Caco-2 (cell line): ENCODE data around the gene MEF2D. TPM values are rescaled to one million over a fixed set of nuclear protein-coding genes. Genes with fewer than 3 reads are reported as not detected.

ENCODE experiments used
- BruUV-seq: library from RNA; stranded (reverse); fragments of 400-500 nt; replicated peaks from 2 replicates; lab custom pipeline; 2021; lab: Mats Ljungman, UMichigan
- CTCF ChIA-PET: fragments of 300-600 bp; sonication (Branson Sonifier 250); formaldehyde crosslinking; loops from one replicate; lab custom pipeline; 2022; ENCODE audit warnings: antibody characterized with exemption; lab: Charles Lee
- POLR2A ChIA-PET: fragments of 300-600 bp; sonication (Branson Sonifier 250); formaldehyde crosslinking; loops from one replicate; lab custom pipeline; 2022; ENCODE audit warnings: antibody characterized with exemption; lab: Charles Lee
- DNase-seq, 2 experiments: peaks; one replicate each; pipeline versions ENCODE4 v3.0.0 to v3.0.0-alpha.2; 2020 to 2022
- H3K27me3 ChIP-seq: replicated peaks from 2 replicates; pipeline ENCODE4 v1.6.0; 2011; ENCODE audit warnings: low read length; ENCODE audit not compliant: control insufficient read depth, insufficient read depth
- H3K36me3 ChIP-seq: 2 replicates; pipeline ENCODE4 v1.5.1; 2011; ENCODE audit warnings: low read length; ENCODE audit not compliant: control insufficient read depth, insufficient read depth
- H3K4me1 ChIP-seq: fragments of 250-450 bp; sonication (Bioruptor Pico); 2 replicates; pipeline ENCODE4 v1.5.1; 2020; ENCODE audit warnings: mild to moderate bottlenecking
- H3K4me3 ChIP-seq: 2 replicates; pipeline ENCODE4 v1.5.1; 2011; ENCODE audit warnings: low read depth, mild to moderate bottlenecking, control low read depth, low read length
- H3K9me3 ChIP-seq: fragments of 250-450 bp; sonication (Bioruptor Pico); 2 replicates; pipeline ENCODE4 v1.5.1; 2020; ENCODE audit warnings: mild to moderate bottlenecking, moderate library complexity
- H3K27ac Mint-ChIP-seq: one replicate; pipeline ENCODE4 v1.8.0; 2022; ENCODE audit warnings: mixed read lengths; ENCODE audit not compliant: unreplicated experiment
- H3K27me3 Mint-ChIP-seq: one replicate; pipeline ENCODE4 v1.8.0; 2022; ENCODE audit warnings: mixed read lengths; ENCODE audit not compliant: insufficient read depth, unreplicated experiment
- H3K36me3 Mint-ChIP-seq: one replicate; pipeline ENCODE4 v1.8.0; 2022; ENCODE audit warnings: mild to moderate bottlenecking, mixed read lengths; ENCODE audit not compliant: insufficient read depth, unreplicated experiment
- H3K4me1 Mint-ChIP-seq: one replicate; pipeline ENCODE4 v1.8.0; 2022; ENCODE audit warnings: low read depth, mixed read lengths; ENCODE audit not compliant: unreplicated experiment
- H3K4me3 Mint-ChIP-seq: one replicate; pipeline ENCODE4 v1.8.0; 2022; ENCODE audit warnings: mild to moderate bottlenecking, moderate library complexity, mixed read lengths; ENCODE audit not compliant: unreplicated experiment
- H3K9me3 Mint-ChIP-seq: one replicate; pipeline ENCODE4 v1.8.0; 2022; ENCODE audit warnings: mixed read lengths; ENCODE audit not compliant: unreplicated experiment
- intact Hi-C: fragments of 100-400 bp; cut with micrococcal nuclease; formaldehyde crosslinking; loops from one replicate; pipeline ENCODE4 v1.10.0; 2022; ENCODE audit not compliant: unreplicated experiment
- total RNA-seq: library from RNA; stranded (reverse); gene quantifications from 2 replicates; pipeline ENCODE4 v1.2.3, GENCODE V29; 2022
- TF ChIP-seq, protein P1 (sequence below), 2 experiments: fragments of 200-600 bp in 1 of 2; IDR thresholded peaks; 1 replicate in 1 of 2; 2 replicates in 1 of 2; pipeline versions ENCODE4 v1.5.1 to v1.8.0; 2011 to 2022; ENCODE audit warnings: antibody characterized with exemption in 1 of 2, control low read depth in 1 of 2, inconsistent platforms in 1 of 2, low read depth in 1 of 2, low read length in 1 of 2, mild to moderate bottlenecking in 1 of 2, moderate library complexity in 1 of 2; ENCODE audit not compliant: insufficient read depth in 1 of 2, severe bottlenecking in 1 of 2, unreplicated experiment in 1 of 2

Gene MEF2D
- total RNA-seq, 1 experiment from 2014 or later: 18.6 TPM

DNA sequence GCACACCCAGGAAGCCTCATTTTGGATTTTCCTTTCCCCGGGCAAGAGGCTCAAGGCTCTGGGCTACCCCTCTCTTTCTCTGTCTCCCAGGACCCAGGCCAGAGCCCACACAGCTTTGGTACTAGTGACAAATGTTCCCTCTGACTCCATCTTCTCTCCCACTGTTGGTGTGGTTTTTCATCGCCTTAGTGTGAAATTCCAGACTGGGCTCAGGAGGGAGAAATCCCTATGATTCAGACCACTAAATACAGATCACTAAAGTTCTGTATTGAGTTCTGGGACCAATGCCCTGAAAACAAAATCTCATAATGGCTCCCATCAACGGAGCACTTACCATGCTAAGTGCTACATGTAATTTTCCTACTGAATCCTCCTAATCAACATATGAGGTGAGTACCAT is 45.7 kb upstream of the MEF2D start:
- Histone ChIP-seq H3K4me3 (no peak overlapping the region), H3K36me3 (peaks cover 2% of the 10 kb centered on the region), H3K9me3 (no peaks in the 10 kb centered on the region), H3K4me1 (peaks cover 5% of the 10 kb centered on the region; the same call in 1 of the 2 replicates), H3K27me3 (no peaks in the 10 kb centered on the region)
- H3K27ac Mint-ChIP-seq: no peak overlapping the region
- H3K4me1 Mint-ChIP-seq: peaks cover 16% of the 10 kb centered on the region
- no peak for DNase-seq
- no peak overlapping the region for H3K4me3 Mint-ChIP-seq
- intact Hi-C loops: no loop called here
- H3K36me3 Mint-ChIP-seq: peaks cover 20% of the 10 kb centered on the region
- TF ChIP-seq, protein P1, sequence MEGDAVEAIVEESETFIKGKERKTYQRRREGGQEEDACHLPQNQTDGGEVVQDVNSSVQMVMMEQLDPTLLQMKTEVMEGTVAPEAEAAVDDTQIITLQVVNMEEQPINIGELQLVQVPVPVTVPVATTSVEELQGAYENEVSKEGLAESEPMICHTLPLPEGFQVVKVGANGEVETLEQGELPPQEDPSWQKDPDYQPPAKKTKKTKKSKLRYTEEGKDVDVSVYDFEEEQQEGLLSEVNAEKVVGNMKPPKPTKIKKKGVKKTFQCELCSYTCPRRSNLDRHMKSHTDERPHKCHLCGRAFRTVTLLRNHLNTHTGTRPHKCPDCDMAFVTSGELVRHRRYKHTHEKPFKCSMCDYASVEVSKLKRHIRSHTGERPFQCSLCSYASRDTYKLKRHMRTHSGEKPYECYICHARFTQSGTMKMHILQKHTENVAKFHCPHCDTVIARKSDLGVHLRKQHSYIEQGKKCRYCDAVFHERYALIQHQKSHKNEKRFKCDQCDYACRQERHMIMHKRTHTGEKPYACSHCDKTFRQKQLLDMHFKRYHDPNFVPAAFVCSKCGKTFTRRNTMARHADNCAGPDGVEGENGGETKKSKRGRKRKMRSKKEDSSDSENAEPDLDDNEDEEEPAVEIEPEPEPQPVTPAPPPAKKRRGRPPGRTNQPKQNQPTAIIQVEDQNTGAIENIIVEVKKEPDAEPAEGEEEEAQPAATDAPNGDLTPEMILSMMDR (IDR thresholded peaks at IDR 0.05; ENCODE audit: insufficient read depth in 1 of 2, low read depth in 1 of 2, low read length in 1 of 2, severe bottlenecking in 1 of 2, unreplicated experiment in 1 of 2): no peak
- no TSS peak for BruUV-seq
- H3K9me3 Mint-ChIP-seq: no peaks in the 10 kb centered on the region
- ChIA-PET POLR2A (no interaction called here), CTCF (interaction anchor here (0.6 kb wide), 1 partner anchor 62 kb away, joined by 3 read pairs; no protein-coding TSS in a partner anchor)
- no peaks in the 10 kb centered on the region for H3K27me3 Mint-ChIP-seq

DNA sequence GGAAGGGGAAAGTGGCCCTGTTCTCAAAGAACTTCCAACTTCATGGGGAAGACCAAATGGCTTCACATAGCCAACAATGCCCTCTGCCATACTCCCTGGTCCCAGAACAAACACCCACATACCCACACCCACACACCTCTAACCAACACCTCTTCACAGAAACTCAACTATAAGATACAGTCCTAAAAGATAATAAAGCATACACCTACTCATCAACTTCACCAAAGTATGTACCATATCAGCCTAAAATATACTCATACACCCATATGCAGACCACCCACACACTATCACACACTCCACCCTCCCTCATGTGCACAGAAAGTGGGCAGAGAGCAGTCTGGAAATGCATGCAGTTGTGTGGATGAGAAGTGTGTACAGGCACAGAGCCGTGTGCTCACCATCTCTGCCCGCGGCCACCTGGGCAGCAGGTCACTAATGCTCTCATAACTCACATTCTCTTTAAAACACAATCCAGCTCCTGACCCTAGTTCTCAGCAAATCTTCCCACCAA is 44.1 kb upstream of the MEF2D start:
- BruUV-seq: no TSS peak
- no peak overlapping the region for H3K4me3 ChIP-seq
- DNase-seq: no peak
- Mint-ChIP-seq H3K4me3 (no peak overlapping the region), H3K9me3 (no peaks in the 10 kb centered on the region), H3K27ac (no peak overlapping the region), H3K36me3 (peaks cover 14% of the 10 kb centered on the region), H3K27me3 (no peaks in the 10 kb centered on the region), H3K4me1 (peaks cover 16% of the 10 kb centered on the region)
- peaks cover 2% of the 10 kb centered on the region for H3K36me3 ChIP-seq
- ChIA-PET CTCF (no interaction called here), POLR2A (no interaction called here)
- no peaks in the 10 kb centered on the region for H3K9me3 ChIP-seq
- intact Hi-C loops: no loop called here
- no peaks in the 10 kb centered on the region for H3K27me3 ChIP-seq
- H3K4me1 ChIP-seq: peaks cover 5% of the 10 kb centered on the region; the same call in 1 of the 2 replicates
- TF ChIP-seq, protein P1 (IDR thresholded peaks at IDR 0.05; ENCODE audit: insufficient read depth in 1 of 2, low read depth in 1 of 2, low read length in 1 of 2, severe bottlenecking in 1 of 2, unreplicated experiment in 1 of 2): no peak

DNA sequence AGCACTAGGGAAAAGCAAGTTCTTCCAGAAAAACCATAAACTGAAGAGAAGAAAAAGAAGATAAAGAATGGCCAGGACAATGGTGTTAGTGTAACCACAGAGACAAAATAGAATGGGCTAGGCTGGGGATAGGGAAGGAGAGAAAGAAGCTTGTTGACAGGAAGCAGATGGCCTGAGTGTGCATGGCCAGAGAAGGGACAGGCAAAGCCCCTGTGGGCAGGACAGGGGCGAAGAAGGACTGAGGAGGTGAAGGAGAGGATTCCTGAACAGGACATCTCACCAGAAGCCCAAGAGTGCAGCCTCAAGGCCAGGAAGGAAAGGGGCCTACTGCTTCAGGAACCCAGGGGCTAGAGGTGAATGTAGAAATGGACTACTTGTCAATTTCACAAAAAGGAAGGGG is 42.5 kb upstream of the MEF2D start:
- TF ChIP-seq, protein P1 (IDR thresholded peaks at IDR 0.05; ENCODE audit: insufficient read depth in 1 of 2, low read depth in 1 of 2, low read length in 1 of 2, severe bottlenecking in 1 of 2, unreplicated experiment in 1 of 2): no peak
- intact Hi-C loops: loop anchor here (2.0 kb wide), 1 partner anchor 38 kb away; no protein-coding TSS in a partner anchor
- no peaks in the 10 kb centered on the region; the same call in none of the 2 replicates for H3K36me3 ChIP-seq
- H3K27me3 Mint-ChIP-seq: no peaks in the 10 kb centered on the region
- CTCF ChIA-PET: interaction anchor here (1.0 to 1.5 kb wide), 2 partner anchors 42 to 86 kb away, joined by 3 to 4 read pairs; no protein-coding TSS in a partner anchor
- DNase-seq: peak in 1 of 2 experiments; percentile 23
- peak overlapping the region; percentile 80 for H3K27ac Mint-ChIP-seq
- POLR2A ChIA-PET: interaction anchor here (0.7 kb wide), 2 partner anchors 48 to 145 kb away, joined by 3 read pairs; partner anchors contain the start of gene NAXE
- H3K27me3 ChIP-seq: no peaks in the 10 kb centered on the region
- no peaks in the 10 kb centered on the region for H3K9me3 ChIP-seq
- no peaks in the 10 kb centered on the region for H3K9me3 Mint-ChIP-seq
- H3K36me3 Mint-ChIP-seq: peaks cover 27% of the 10 kb centered on the region
- H3K4me3 Mint-ChIP-seq: no peak overlapping the region
- peaks cover 5% of the 10 kb centered on the region; the same call in 1 of the 2 replicates for H3K4me1 ChIP-seq
- BruUV-seq: no TSS peak
- peaks cover 16% of the 10 kb centered on the region for H3K4me1 Mint-ChIP-seq
- no peak overlapping the region for H3K4me3 ChIP-seq
